ENCODE data around the gene SLIT3.
"Not testable (repeated sequence)": the region's sequence is repeated elsewhere in the genome, so short reads cannot be mapped to it uniquely, and the experiment has no call there.

SLIT3 gene

DNA sequence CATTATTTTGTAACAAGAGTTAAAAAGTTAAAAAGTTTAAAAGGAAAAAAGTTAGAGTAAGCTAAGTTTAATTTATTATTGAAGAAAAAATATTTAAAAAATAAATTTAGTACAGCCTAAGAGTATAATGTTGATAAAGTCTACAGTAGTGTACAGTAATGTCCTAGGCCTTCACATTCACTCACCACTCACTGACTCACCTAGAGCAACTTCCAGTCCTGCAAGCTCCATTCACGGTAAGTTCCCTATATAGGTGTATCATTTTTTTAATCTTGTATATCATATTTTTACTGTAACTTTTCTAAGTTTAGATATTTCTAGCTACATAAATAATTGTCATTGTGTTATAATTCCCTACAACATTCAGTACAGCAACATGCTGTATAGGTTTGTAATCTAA lies 652.4 kb downstream of the SLIT3 start:
- in situ Hi-C loops (cut with HindIII; ENCODE audit: low pct_ligation_motif_present, low sequenced_read_pairs) = no loop called here
- H3K27ac ChIP-seq = no peak overlapping the region

DNA sequence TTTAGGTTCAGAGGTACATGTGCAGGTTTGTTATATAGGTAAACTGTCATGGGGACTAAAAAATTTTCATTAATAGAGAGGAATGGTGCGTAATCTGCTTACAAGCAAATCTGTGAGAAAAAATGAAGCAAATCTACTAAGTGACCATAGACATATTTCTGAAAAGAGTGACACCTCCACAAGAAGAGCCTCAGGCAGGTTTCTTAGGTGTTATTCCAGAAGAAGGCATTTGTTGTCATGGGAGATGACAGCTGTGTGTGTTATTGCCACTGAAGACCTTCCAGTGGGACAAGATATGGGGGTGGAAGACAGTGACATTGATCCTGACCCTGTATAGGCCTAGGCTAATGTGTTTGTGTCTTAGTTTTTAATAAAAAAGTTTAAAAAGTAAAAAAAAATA lies 652.9 kb downstream of the SLIT3 start:
- in situ Hi-C loops (cut with HindIII; ENCODE audit: low pct_ligation_motif_present, low sequenced_read_pairs) = no loop called here
- H3K36me3 ChIP-seq (replicated peaks) = no peaks in the 10 kb centered on the region
- no peak overlapping the region for H3K4me3 ChIP-seq (ENCODE audit: low read depth, low read length)
- TF ChIP-seq, protein P1, sequence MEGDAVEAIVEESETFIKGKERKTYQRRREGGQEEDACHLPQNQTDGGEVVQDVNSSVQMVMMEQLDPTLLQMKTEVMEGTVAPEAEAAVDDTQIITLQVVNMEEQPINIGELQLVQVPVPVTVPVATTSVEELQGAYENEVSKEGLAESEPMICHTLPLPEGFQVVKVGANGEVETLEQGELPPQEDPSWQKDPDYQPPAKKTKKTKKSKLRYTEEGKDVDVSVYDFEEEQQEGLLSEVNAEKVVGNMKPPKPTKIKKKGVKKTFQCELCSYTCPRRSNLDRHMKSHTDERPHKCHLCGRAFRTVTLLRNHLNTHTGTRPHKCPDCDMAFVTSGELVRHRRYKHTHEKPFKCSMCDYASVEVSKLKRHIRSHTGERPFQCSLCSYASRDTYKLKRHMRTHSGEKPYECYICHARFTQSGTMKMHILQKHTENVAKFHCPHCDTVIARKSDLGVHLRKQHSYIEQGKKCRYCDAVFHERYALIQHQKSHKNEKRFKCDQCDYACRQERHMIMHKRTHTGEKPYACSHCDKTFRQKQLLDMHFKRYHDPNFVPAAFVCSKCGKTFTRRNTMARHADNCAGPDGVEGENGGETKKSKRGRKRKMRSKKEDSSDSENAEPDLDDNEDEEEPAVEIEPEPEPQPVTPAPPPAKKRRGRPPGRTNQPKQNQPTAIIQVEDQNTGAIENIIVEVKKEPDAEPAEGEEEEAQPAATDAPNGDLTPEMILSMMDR (IDR thresholded peaks at IDR 0.05; ENCODE audit: low read depth, low read length, missing control alignments) = no peak
- no peak for DNase-seq
- no peak overlapping the region for H3K27ac ChIP-seq
- no peaks in the 10 kb centered on the region for H3K27me3 ChIP-seq (replicated peaks)

More for the DNA sequence above, 652.4 kb downstream of the SLIT3 start:
- H3K4me3 ChIP-seq (ENCODE audit: low read depth, low read length) = no peak overlapping the region
- TF ChIP-seq, protein P1 (IDR thresholded peaks at IDR 0.05; ENCODE audit: low read depth, low read length, missing control alignments) = no peak
- no peaks in the 10 kb centered on the region for H3K27me3 ChIP-seq (replicated peaks)
- H3K36me3 ChIP-seq (replicated peaks) = no peaks in the 10 kb centered on the region
- DNase-seq = no peak

DNA sequence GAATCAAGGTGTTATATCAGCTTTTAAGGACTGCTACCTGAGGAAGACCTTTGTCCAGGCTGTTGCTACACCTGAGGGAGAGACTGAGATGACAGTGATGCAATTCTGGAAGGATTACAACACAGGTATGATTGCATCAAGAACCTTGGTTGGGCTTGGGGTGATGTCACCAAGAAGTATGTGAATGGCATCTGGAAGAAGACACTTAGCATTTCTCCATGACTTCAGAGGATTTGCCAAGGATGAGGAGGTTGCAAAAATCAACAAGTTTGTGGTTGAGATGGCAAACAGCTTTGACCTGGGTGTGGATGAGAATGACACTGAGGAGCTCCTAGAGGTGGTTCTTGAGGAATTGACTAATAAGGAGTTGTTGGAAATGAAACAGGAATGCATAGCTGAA lies 653.9 kb downstream of the SLIT3 start:
- no peaks in the 10 kb centered on the region for H3K27me3 ChIP-seq (replicated peaks)
- TF ChIP-seq, protein P1 (IDR thresholded peaks at IDR 0.05; ENCODE audit: low read depth, low read length, missing control alignments) = no peak
- DNase-seq = no peak
- no peaks in the 10 kb centered on the region for H3K36me3 ChIP-seq (replicated peaks)
- no peak overlapping the region for H3K4me3 ChIP-seq (ENCODE audit: low read depth, low read length)
- in situ Hi-C loops (cut with HindIII; ENCODE audit: low pct_ligation_motif_present, low sequenced_read_pairs) = no loop called here
- H3K27ac ChIP-seq = no peak overlapping the region

DNA sequence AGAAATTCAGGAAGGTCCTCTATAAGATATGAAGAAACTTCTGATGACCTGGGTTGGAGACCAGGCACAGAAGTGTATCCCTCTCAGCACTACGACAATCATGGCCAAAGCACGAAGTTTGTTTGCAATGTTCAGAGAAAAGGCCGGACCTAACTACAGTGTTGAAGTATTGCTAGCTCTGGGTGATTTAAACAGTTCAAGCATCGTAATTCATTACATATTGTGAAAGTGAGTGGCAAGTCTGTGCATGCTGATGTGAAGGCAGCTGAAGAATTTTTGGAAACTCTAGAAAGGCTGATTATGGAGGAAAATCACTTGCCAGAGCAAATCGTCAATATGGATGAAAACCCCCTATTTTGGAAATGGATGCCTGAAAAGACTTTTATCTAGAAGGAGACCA lies 654.6 kb downstream of the SLIT3 start:
- H3K36me3 ChIP-seq (replicated peaks) = no peaks in the 10 kb centered on the region

DNA sequence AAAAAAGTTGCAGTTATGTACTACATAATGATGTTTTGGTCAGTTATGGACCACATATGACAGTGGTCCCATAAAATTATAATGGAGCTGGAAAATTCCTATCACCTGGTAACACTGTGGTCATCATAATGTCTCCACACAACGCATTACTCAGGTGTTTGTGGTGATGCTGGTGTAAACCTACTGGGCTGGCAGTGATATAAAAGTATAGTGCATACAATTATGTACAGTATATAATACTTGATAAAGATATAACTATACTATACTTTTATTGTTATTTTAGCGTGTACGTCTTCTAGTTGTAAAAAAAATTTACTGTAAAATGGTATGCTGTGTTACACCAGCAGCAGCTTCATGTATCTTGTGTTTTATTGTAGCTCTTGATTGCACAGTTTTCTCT lies 655.7 kb downstream of the SLIT3 start:
- no peak for DNase-seq
- Histone ChIP-seq H3K4me3 (ENCODE audit: low read depth, low read length) (no peak overlapping the region), H3K36me3 (replicated peaks) (no peaks in the 10 kb centered on the region), H3K27me3 (replicated peaks) (no peaks in the 10 kb centered on the region), H3K27ac (no peak overlapping the region)
- in situ Hi-C loops (cut with HindIII; ENCODE audit: low pct_ligation_motif_present, low sequenced_read_pairs) = no loop called here
- TF ChIP-seq, protein P1 (IDR thresholded peaks at IDR 0.05; ENCODE audit: low read depth, low read length, missing control alignments) = no peak

More for the DNA sequence above, 654.6 kb downstream of the SLIT3 start:
- no peak overlapping the region for H3K4me3 ChIP-seq (ENCODE audit: low read depth, low read length)
- TF ChIP-seq, protein P1 (IDR thresholded peaks at IDR 0.05; ENCODE audit: low read depth, low read length, missing control alignments) = no peak
- DNase-seq = no peak
- no peak overlapping the region for H3K27ac ChIP-seq
- in situ Hi-C loops (cut with HindIII; ENCODE audit: low pct_ligation_motif_present, low sequenced_read_pairs) = no loop called here
- no peaks in the 10 kb centered on the region for H3K27me3 ChIP-seq (replicated peaks)

DNA sequence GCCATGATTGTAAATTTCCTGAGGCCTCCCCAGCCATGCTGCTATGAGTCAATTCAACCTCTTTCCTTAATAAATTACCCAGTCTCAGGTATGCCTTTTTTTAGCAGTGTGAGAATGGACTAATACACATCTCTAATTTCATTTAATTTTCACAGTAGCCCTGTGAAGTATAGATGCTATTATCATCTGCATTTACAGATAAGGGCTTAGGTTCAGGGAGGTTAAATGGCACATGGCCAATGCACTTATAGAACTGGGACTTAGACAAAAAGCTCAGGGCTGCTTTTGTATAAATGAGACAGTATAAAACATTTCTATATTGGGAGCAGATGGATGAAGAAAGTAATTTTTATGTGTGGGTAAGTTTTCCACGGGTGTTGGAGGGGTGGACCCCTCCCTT lies 658.9 kb downstream of the SLIT3 start:
- H3K27me3 ChIP-seq (replicated peaks) = no peaks in the 10 kb centered on the region
- no peaks in the 10 kb centered on the region for H3K36me3 ChIP-seq (replicated peaks)
- DNase-seq = no peak
- in situ Hi-C loops (cut with HindIII; ENCODE audit: low pct_ligation_motif_present, low sequenced_read_pairs) = no loop called here
- no peak overlapping the region for H3K4me3 ChIP-seq (ENCODE audit: low read depth, low read length)
- TF ChIP-seq, protein P1 (IDR thresholded peaks at IDR 0.05; ENCODE audit: low read depth, low read length, missing control alignments) = no peak
- no peak overlapping the region for H3K27ac ChIP-seq

DNA sequence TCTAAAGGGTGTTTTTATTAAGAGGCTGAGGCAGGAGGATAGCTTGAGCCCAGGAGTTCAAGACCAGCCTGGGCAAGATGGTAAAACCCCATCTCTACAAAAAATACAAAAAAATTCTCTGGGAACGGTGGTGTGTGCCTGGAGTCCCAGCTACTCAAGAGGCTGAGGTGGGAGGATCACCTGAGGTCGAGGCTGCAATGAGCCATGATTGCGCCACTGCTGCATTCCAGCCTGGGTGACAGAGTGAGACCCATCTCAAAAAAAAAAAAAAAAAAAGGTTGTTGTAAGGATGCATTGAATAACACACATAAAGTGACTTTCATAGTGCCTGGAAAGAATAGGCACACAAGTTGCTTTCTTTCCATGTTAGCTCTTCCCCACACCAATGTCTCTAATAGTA lies 662.1 kb downstream of the SLIT3 start:
- in situ Hi-C loops (cut with HindIII; ENCODE audit: low pct_ligation_motif_present, low sequenced_read_pairs) = not testable (repeated sequence)

More for the DNA sequence above, 662.1 kb downstream of the SLIT3 start:
- not testable (repeated sequence) for H3K4me3 ChIP-seq (ENCODE audit: low read depth, low read length); DNase-seq; H3K27ac ChIP-seq; H3K27me3 ChIP-seq (replicated peaks); H3K36me3 ChIP-seq (replicated peaks)
